ENCODE results near the gene ELF5.

The ELF5 gene

GRCh38 chr11:34513682-34514449 lies at the start of gene ELF5:
Gene ELF5, minus strand, starts transcription at chr11:34513794. Its CDS starts 8,045 bp downstream, at chr11:34505749.
- DNase-seq, result no peak

GRCh38 chr11:34562976-34563375 lies 49.4 kb upstream of the ELF5 start:
- no peak for DNase-seq

GRCh38 chr11:34560511-34560910 lies 46.9 kb upstream of the ELF5 start:
- no peak for DNase-seq

DNA sequence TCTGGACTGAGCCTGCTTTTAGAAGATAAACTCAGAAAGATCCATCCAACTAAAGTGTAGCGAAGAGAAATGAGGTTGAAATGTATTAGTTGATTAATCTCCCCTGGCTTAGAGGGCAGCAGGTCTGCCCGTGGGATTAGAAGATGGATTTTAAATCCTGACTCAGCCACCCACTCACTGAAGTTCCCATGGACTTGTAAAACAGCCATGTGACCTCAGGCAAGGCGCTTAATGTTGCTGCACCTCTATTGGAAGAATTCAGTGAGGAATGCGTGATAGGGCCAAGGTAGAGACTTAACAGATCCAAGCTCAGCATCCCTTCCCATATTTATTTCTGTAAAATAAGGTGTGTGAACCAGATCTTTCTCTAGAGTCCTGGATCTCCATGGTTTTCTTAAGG lies 45.1 kb upstream of the ELF5 start:
- no peak for DNase-seq

GRCh38 chr11:34558211-34558610 lies 44.6 kb upstream of the ELF5 start:
- DNase-seq, result no peak

DNA sequence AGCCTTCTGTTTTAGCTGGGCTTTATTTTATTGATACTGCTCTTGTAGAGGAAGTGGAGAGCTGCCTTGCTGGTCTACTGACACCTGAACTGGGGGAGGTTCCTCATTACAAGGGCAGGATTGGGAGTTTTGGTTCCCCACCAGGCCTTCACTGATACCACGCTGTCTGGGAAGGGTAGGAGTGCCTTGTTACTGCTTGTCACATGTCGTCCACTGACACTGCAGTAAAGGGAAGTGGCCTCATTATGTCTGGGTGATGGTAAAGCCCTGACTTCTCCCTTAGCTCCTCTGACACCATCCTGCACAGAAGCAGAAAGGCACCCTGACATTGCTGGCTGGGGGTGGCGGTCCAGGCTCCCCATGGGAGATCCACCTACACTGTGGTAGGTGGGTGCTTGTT lies 38.7 kb upstream of the ELF5 start:
- DNase-seq, result no peak

GRCh38 chr11:34549271-34549670 lies 35.7 kb upstream of the ELF5 start:
- DNase-seq, result no peak

DNA sequence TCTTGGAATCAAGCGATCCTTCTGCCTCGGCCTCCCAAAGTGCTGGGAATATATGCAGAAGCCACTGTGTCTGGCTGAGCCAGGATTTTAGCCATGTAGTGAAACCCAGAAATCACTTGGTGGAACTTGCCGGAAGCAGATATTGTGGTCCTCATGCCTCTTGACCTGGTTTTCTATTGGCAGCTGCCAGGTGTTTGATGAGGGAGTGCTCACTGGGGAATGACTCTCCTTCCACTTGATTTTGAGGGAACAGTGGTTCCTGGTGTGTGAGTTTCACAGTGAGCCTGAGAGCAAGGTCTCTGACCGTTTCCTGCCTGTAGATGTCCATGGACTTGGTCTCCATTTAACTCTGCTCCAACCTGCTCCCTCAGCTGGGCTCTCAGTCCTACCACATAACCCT lies 34.7 kb upstream of the ELF5 start:
- no peak for DNase-seq

DNA sequence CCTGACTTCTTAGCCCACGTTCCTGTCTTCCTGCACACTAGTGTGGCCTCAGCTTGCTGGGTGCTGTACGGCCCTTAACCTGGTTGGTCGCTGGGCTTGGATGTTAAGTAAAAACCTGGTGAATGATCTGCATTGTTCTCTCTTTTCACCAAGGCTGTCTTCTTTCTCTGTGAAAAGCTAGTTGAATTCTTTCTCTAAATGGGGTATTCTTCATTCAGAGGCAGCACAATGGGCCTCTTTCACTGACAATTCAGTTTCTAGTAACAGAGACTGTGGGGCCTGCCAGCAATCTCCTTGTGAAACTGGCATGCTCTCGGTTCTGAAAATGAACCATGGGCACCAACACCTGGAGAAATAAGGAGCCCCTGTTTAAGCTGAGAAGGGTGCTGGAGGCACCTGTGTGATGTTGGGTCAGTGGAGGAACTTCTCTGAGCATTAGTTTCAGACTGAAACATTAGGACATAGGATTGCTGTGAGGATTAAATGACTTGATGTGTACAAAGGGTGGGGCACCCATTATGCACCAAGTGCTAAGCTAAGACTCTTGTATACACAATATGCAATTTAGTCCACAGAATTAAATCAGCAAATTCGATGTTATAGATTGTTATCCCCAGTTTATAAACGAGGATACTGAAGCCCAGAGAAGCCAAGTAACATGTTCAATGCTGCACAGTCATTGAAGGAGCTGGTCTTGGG lies 33.1 kb upstream of the ELF5 start:
- DNase-seq, result no peak

GRCh38 chr11:34542089-34542488 lies 28.5 kb upstream of the ELF5 start:
- no peak for DNase-seq

DNA sequence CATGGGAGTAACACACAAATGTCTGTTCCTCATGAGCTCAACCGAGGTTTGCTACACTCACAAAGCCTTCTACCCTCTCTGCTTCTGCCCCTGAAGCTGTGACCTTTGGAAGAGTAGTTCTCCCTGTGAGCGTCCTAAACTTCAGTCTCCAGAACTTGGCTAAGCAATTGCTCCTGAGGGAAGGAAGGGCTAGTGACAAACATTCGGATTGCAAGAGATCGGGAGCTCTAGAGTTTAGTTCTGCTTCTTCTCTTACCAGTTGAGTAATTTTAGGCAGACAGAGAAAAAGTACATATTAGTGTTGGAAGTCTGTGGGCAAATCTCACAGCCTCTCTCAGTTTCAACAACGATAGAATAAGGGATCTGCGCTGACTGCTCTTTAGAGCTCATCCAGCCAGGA lies 27.3 kb upstream of the ELF5 start:
- DNase-seq, result no peak

DNA sequence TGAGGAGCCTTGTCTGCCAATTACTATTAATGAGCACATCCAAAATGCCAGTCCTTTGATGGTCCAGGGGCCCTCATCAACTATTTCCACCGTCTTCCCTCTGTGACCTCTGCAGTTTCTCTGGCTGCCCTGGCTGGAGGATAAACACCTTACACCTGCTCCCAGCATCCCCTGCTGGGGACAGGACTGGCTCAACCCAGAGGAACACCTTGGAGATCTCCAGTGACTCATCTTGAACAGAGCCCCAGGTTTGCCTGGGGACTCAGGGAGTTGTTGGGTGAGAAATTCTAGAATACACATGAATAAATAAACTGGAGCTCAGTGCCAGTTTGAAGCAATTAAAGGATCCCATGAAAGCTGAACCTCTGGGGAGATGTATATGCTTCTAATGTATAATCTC lies 24.0 kb upstream of the ELF5 start:
- no peak for DNase-seq

- DNase-seq, result no peak
Observed at GRCh38 chr11:34536056-34536455, 22.5 kb upstream of the ELF5 start.

GRCh38 chr11:34534826-34535225 lies 21.2 kb upstream of the ELF5 start:
- DNase-seq, result no peak

DNA sequence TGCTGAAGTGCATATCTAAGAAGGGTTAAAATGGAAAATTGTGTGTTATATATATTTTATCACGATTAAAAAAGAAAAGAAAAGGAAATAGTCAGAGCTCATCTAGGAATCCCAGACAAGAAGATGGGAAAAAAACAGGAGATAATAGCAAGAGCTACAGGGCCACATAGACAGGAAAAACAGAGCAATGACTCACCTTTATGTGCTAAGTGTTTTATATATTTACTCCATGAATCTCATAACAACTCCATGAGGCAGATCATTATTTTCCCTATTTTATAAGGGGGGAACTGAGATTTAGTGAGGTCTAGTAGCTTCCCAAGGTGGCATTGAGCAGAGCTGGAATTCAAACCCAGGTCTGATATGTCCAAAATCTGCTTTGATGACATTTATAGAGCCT lies 18.1 kb upstream of the ELF5 start:
- no peak for DNase-seq

GRCh38 chr11:34530545-34531234 lies 17.1 kb upstream of the ELF5 start:
- no peak for DNase-seq

DNA sequence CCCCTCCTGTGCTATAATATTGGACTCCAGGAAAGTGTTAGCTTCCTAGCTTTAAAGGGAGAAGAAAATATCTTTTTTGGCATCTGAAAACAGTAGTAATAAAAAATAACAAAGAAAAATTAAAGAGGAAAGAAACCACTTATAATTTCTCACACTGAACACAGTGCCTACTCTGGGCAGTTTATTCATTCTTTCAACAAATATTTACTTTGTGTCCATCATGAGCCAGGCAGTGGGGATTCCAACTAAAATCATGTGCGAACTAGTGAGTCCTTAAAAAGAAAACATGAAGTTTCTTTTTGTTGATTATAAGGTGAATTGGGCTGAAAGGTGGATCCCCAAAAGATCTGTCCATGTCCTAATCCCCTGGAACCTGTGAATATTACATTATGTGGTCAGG lies 16.0 kb upstream of the ELF5 start:
- DNase-seq, result no peak

- no peak for DNase-seq
Observed at GRCh38 chr11:34528072-34528471, 14.5 kb upstream of the ELF5 start.

GRCh38 chr11:34525888-34526657 lies 12.5 kb upstream of the ELF5 start:
- no peak for DNase-seq

GRCh38 chr11:34525098-34525497 lies 11.5 kb upstream of the ELF5 start:
- no peak for DNase-seq

DNA sequence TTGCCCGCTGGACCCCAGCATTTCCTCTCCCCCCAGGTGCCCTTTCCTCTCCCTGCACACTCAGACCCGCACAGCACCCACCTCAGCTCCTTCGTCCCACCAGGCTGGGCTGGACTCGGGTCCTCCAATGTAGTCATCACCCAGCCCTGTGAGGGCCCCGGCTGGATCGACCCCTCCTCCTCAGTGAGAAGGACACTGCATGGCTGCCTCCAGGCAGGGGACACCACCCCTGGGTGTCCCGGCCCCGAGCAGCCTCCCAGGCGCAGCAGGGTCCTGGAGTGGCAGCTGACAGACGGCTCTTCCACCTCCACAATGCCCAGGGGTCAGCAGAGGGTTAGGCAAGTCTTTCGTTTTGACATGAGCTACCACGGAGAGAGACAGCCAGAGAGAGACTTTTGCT lies 11.1 kb upstream of the ELF5 start:
- DNase-seq, result no peak

- no peak for DNase-seq
Observed at GRCh38 chr11:34523053-34523452, 9.5 kb upstream of the ELF5 start.

GRCh38 chr11:34522188-34522587 lies 8.6 kb upstream of the ELF5 start:
- no peak for DNase-seq

All from NCI-H2171 treated with DMSO at 0.1 percent for 48 hours (cell line).